ENCODE results near the gene IGSF21. TPM values are rescaled to one million over a fixed set of nuclear protein-coding genes. Genes with fewer than 3 reads are reported as not detected.

The IGSF21 gene
- total RNA-seq, 1 experiment from 2014 or later: 5.2 TPM

DNA sequence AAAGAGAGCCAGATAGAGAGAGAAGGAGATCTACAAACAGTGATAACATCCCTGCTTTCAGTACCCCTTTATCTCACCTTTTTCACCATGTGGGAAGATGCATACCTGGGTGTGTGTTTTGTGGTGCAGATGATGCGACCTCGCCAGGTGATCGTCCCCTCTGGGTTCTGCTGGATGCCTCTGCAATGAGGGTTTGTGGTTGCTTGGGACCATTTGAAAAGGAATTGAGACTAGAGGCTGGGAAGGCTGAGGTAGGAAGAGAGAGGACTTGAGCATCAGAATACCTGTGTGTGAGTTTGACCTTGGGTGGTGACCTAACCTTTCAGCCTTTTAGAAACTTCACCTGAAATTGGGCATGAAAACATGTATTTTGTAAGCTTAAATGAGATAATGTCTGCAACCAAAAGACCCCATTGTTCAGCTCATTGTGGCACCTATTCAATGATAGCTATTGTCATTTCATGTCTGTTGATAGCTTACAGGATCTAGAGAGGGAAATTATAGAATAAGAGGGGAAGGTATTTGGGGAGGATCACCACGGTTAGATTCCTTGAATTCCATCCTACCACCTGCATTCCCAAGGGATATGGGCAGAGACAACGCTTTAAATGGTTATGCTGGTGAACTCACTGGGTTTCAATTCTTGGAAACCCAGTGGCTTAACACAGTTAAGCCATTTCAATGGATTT lies 125.7 kb downstream of the IGSF21 start:
- H2BK15ac ChIP-seq (ENCODE audit: low read depth, low read length): no peak overlapping the region
- no peak overlapping the region for H3K14ac ChIP-seq (ENCODE audit: insufficient read depth, low read length)
- H3K4me3 Mint-ChIP-seq: no peak overlapping the region
- H3K79me1 ChIP-seq (ENCODE audit: insufficient read depth, low read depth, low read length, poor library complexity, severe bottlenecking): no peaks in the 10 kb centered on the region
- no peak overlapping the region for H4K8ac ChIP-seq (replicated peaks; ENCODE audit: insufficient read length, low read depth, low read length)
- peaks cover 50 to 52% of the 10 kb centered on the region in 2 experiments for H3K4me1 Mint-ChIP-seq
- peak overlapping the region; percentile 89 for H3K18ac ChIP-seq (ENCODE audit: insufficient read length, low read depth, low read length)
- H3K4me2 ChIP-seq (ENCODE audit: insufficient read depth, insufficient read length, low read length): peak overlapping the region; percentile 27
- no CpG with 5 or more reads among the region's 5 CpGs for WGBS (ENCODE audit: extremely low coverage, insufficient read length, low lambda C conversion rate)
- no peaks in the 10 kb centered on the region for H3K27me3 ChIP-seq (ENCODE audit: insufficient read depth, low read length)
- peaks cover 20 to 22% of the 10 kb centered on the region in 2 experiments for H3K9me3 Mint-ChIP-seq
- H3K56ac ChIP-seq (ENCODE audit: insufficient read length, low read depth, low read length): peak overlapping the region; percentile 35
- peak overlapping the region; percentile 81 for H4K91ac ChIP-seq (ENCODE audit: insufficient read length, low read depth, low read length)
- H2BK5ac ChIP-seq (ENCODE audit: insufficient read length, low read length): peak overlapping the region; percentile 75
- H4K20me1 ChIP-seq (ENCODE audit: control insufficient read depth, insufficient read depth, insufficient read length): no peaks in the 10 kb centered on the region
- H3K79me2 ChIP-seq (ENCODE audit: insufficient read depth, low read length): no peaks in the 10 kb centered on the region; the same call in 1 of the 2 replicates
- no peaks in the 10 kb centered on the region for H3K23me2 ChIP-seq (ENCODE audit: insufficient read length, low read depth, low read length, poor library complexity, severe bottlenecking)
- peak overlapping the region; percentile 45 for H3T11ph ChIP-seq (ENCODE audit: low read length)
- peak overlapping the region; percentile 76 for H4K5ac ChIP-seq (ENCODE audit: insufficient read length, low read depth, low read length)
- H2AFZ ChIP-seq (ENCODE audit: low read length): no peak overlapping the region
- H3K27me3 Mint-ChIP-seq (ENCODE audit: low read depth): peaks cover 2% of the 10 kb centered on the region
- peak; percentile 41 for DNase-seq
- peak overlapping the region; percentile 89 for H3K27ac ChIP-seq (ENCODE audit: insufficient read length, low read depth, low read length)
- H3K27ac Mint-ChIP-seq: peak overlapping the region; percentile 39 to 98 (median 88); a peak in 6 of 7 replicates
- no peak overlapping the region for H2BK120ac ChIP-seq (ENCODE audit: low read depth, low read length, poor library complexity, severe bottlenecking)
- H3K9me3 ChIP-seq (ENCODE audit: control insufficient read depth, low read depth, low read length): no peaks in the 10 kb centered on the region
- H2BK12ac ChIP-seq (ENCODE audit: insufficient read length, low read depth, low read length): peak overlapping the region; percentile 51
- TF ChIP-seq, protein P1, sequence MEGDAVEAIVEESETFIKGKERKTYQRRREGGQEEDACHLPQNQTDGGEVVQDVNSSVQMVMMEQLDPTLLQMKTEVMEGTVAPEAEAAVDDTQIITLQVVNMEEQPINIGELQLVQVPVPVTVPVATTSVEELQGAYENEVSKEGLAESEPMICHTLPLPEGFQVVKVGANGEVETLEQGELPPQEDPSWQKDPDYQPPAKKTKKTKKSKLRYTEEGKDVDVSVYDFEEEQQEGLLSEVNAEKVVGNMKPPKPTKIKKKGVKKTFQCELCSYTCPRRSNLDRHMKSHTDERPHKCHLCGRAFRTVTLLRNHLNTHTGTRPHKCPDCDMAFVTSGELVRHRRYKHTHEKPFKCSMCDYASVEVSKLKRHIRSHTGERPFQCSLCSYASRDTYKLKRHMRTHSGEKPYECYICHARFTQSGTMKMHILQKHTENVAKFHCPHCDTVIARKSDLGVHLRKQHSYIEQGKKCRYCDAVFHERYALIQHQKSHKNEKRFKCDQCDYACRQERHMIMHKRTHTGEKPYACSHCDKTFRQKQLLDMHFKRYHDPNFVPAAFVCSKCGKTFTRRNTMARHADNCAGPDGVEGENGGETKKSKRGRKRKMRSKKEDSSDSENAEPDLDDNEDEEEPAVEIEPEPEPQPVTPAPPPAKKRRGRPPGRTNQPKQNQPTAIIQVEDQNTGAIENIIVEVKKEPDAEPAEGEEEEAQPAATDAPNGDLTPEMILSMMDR (conservative IDR thresholded peaks at IDR 0.05): no peak
- no peak overlapping the region for H3K9ac ChIP-seq (ENCODE audit: extremely low read depth, insufficient read length, low read length)
- peak overlapping the region; percentile 61 for H2BK20ac ChIP-seq (ENCODE audit: low read depth, low read length, poor library complexity, severe bottlenecking)
- H3K23ac ChIP-seq (ENCODE audit: insufficient read length, low read depth, low read length): no peak overlapping the region
- H3K4me1 ChIP-seq (ENCODE audit: insufficient read depth, low read length): peaks cover 14% of the 10 kb centered on the region; the same call in 1 of the 2 replicates
- peak overlapping the region; percentile 80 for H2AK5ac ChIP-seq (ENCODE audit: insufficient read length, low read length)
- H3K4ac ChIP-seq (ENCODE audit: low read depth, low read length): peak overlapping the region; percentile 58; the same call in 1 of the 2 replicates
- peaks cover 11 to 27% (median 21%) of the 10 kb centered on the region in 3 experiments for H3K36me3 Mint-ChIP-seq (ENCODE audit: insufficient read depth in 1 of 3, low read depth in 3 of 3)

Measured in H9 (cell line).